Heart right ventricle (tissue), 16 donors: ENCODE data around the gene KIT. TPM values are rescaled to one million over a fixed set of nuclear protein-coding genes. Genes with fewer than 3 reads are reported as not detected.

Source experiments
- ATAC-seq, 8 donors: fragments of 200-7000 bp; cut with Tn5 transposase; one replicate each; pipeline ENCODE4 v1.9.1; 2020; ENCODE audit warnings: mild to moderate bottlenecking in 8 of 8, moderate library complexity in 8 of 8, moderate number of reproducible peaks in 1 of 8
- DNase-seq, 2 donors: peaks; one replicate each; pipeline ENCODE4 v3.0.0-alpha.2; 2020
- H3K27ac ChIP-seq, 10 donors: fragments of 200-600 bp; sonication (generic) in 2 of 10; one replicate each; pipeline versions ENCODE4 v1.5.0 to v1.8.0; 2020 to 2022; ENCODE audit warnings: mild to moderate bottlenecking in 3 of 10
- H3K27me3 ChIP-seq, 7 donors: fragments of 200-600 bp; one replicate each; pipeline ENCODE4 v1.8.0; 2021 to 2022; ENCODE audit warnings: mild to moderate bottlenecking in 2 of 7
- H3K36me3 ChIP-seq, 9 donors: fragments of 200-600 bp; sonication (generic) in 1 of 9; one replicate each; pipeline versions ENCODE4 v1.5.0 to v1.8.0; 2020 to 2022; ENCODE audit warnings: mild to moderate bottlenecking in 2 of 9
- H3K4me1 ChIP-seq, 9 donors: fragments of 200-600 bp; sonication (generic) in 1 of 9; one replicate each; pipeline versions ENCODE4 v1.5.0 to v1.8.0; 2020 to 2022; ENCODE audit warnings: mild to moderate bottlenecking in 4 of 9
- H3K4me3 ChIP-seq, 10 donors: fragments of 200-600 bp; sonication (generic) in 2 of 10; one replicate each; pipeline versions ENCODE4 v1.5.0 to v1.8.0; 2020 to 2022; ENCODE audit warnings: mild to moderate bottlenecking in 7 of 10, moderate library complexity in 2 of 10
- H3K9me3 ChIP-seq, 11 donors: fragments of 200-600 bp in 10 of 11; sonication (generic) in 2 of 11; one replicate each; pipeline versions ENCODE4 v1.5.0 to v1.8.0; 2013 to 2022; ENCODE audit warnings: mild to moderate bottlenecking in 2 of 11, control low read depth in 1 of 11, moderate library complexity in 1 of 11
- CTCF ChIP-seq, 9 donors: fragments of 200-600 bp; sonication (generic) in 2 of 9; IDR thresholded peaks; one replicate each; pipeline versions ENCODE4 v1.5.0 to v1.8.0; 2021 to 2022; ENCODE audit warnings: antibody characterized with exemption in 9 of 9, mild to moderate bottlenecking in 5 of 9, moderate library complexity in 1 of 9
- WGBS, 2 donors: extraction: QIAGEN DNeasy Blood & Tissue Kit; methylation state at CpG; one replicate each; pipeline ENCODE4 v1.1.7; 2013; ENCODE audit warnings: inconsistent platforms in 1 of 2; 5-methylcytosine and 5-hydroxymethylcytosine counted together
- intact Hi-C, 10 donors: fragments of 100-400 bp; cut with DNase I; formaldehyde crosslinking; loops; one replicate each; pipeline versions ENCODE4 v1.11.1 to v1.14.2; 2022
- polyA plus RNA-seq, 2 donors: library from polyadenylated mRNA; stranded (reverse); fragments of 200-250 nt; gene quantifications; one replicate each; pipeline ENCODE4 v1.2.3, GENCODE V29; 2013
- total RNA-seq, 10 donors: library from RNA; stranded (reverse); fragmentation: NEBNext Ultra II Directional in 3 of 10; extraction: Animal tissue kit (Norgen Biotek cat#: 25700) in 3 of 10; gene quantifications; one replicate each; pipeline versions ENCODE4 v1.2.1 to v1.2.4, GENCODE V29; 2021 to 2023
- donor health status: Arrhythmogenic right ventricular cardiomyopathy.
- donor health status: ischemic (EF 13 %, LVEDD 7.1; RV severe dilation, severe dysfunction).
- donor health status: healthy with polysubstance abuse.
- donor health status: DM: no; HTN: yes; CAD: no.
- donor health status: DM: no; HTN: no; CAD: no.
- donor health status: ischemic (EF 25% LVEDD 6.9; RV normal size, moderate dysfunction).
- donor health status: ischemic (EF 25% LVEDD 5.7; RV mildly dilated, moderate dysfunction).
- donor health status: healthy.
- donor health status: DM: yes; HTN: yes; CAD: no.
- donor health status: Ischemic cardiomyopathy.
- donor health status: ischemic (EF 35%, LVEDD 5.7; RV mildly dilated, moderate dysfunction).
- donor health status: nonischemic (EF 11% LVEDD 7.7; RV severe dilation, severe dysfunction).
- donor health status: DM: yes; HTN: yes; CAD: no.
- donor health status: PGD.
- donor health status: ischemic (EF 29% LVEDD 5.4; RV normal size, mild dysfunction).
- donor health status: nonischemic (EF 23%, LVEDD 6.1; RV moderate dilation, normal function).

The KIT gene
- total and polyA plus RNA-seq, 12 donors: 0.07 to 6.8 (median 2.1) TPM

GRCh38 chr4:54727346-54727745 lies 69.6 kb downstream of the KIT start:
- H3K4me3 ChIP-seq: no peak overlapping the region
- 91 to 98% methylated on average over 2 of the region's 2 CpGs for WGBS, 2 donors
- no peak for DNase-seq
- no peak for TF ChIP-seq CTCF (IDR thresholded peaks at IDR 0.05)
- peaks cover 0 to 4% (median 0%) of the 10 kb centered on the region in 9 donors for H3K36me3 ChIP-seq
- intact Hi-C loops: no loop called here
- no peak overlapping the region for H3K27ac ChIP-seq
- ATAC-seq: no peak
- H3K9me3 ChIP-seq: no peaks in the 10 kb centered on the region
- H3K27me3 ChIP-seq: no peaks in the 10 kb centered on the region
- H3K4me1 ChIP-seq: peaks cover 0 to 10% (median 0%) of the 10 kb centered on the region in 9 donors

DNA sequence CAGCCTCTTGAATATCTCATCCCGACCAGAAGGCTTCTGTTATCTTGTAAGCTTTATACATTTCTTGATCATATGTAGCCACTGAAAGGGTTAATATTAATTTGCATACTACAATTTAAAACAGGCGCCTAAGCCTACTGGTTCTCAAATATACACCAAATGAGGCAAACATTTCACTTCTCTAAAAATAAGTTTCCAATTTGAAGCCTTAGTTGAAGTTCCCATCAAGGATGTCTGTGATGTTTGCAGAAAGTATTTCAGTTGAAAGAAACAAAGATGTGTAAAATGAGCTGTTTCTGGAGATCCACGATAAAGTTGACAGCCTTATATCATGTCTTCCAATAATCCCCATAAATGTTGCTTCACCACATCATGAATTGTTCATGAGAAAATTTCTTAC lies 70.6 kb downstream of the KIT start:
- H3K9me3 ChIP-seq: no peaks in the 10 kb centered on the region
- H3K4me1 ChIP-seq: peaks cover 0 to 6% (median 0%) of the 10 kb centered on the region in 9 donors
- no peak for DNase-seq
- H3K27ac ChIP-seq: no peak overlapping the region
- TF ChIP-seq CTCF (IDR thresholded peaks at IDR 0.05): no peak
- H3K4me3 ChIP-seq: no peak overlapping the region
- intact Hi-C loops: no loop called here
- no peak for ATAC-seq
- H3K36me3 ChIP-seq: peaks cover 0 to 4% (median 0%) of the 10 kb centered on the region in 9 donors
- H3K27me3 ChIP-seq: no peaks in the 10 kb centered on the region
- 80 to 83% methylated on average over 3 of the region's 3 CpGs for WGBS, 2 donors

GRCh38 chr4:54729256-54729655 lies 71.5 kb downstream of the KIT start:
- peaks cover 0 to 4% (median 0%) of the 10 kb centered on the region in 9 donors for H3K36me3 ChIP-seq
- H3K4me1 ChIP-seq: no peaks in the 10 kb centered on the region
- no peaks in the 10 kb centered on the region for H3K9me3 ChIP-seq
- WGBS, 2 donors: 81 to 88% methylated on average over 1 of the region's 1 CpG
- DNase-seq (no peak), ATAC-seq (no peak)
- H3K27ac ChIP-seq: no peak overlapping the region
- intact Hi-C loops: no loop called here
- TF ChIP-seq CTCF (IDR thresholded peaks at IDR 0.05): no peak
- H3K27me3 ChIP-seq: no peaks in the 10 kb centered on the region
- no peak overlapping the region for H3K4me3 ChIP-seq

DNA sequence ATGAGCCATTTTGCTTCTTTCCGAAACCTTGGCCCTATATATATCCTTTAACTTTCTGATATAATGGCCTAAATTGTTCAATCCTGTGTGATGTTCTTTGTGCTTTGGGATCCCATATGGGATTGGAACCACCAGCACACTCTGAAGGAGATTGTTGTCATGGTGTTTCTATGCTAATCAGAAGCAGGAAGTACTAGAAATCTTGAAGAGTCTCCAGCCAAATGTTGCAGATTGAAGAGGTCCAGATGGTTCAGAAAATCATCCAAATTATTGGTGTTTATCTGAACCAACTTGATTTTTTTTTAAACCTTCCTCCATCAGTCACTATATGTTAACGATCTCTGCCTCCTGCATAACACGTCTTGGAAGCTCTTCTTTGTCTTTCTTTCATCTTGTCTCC lies 72.8 kb downstream of the KIT start:
- 69 to 76% methylated on average over 3 of the region's 3 CpGs for WGBS, 2 donors
- DNase-seq: no peak
- no peak overlapping the region for H3K27ac ChIP-seq
- ATAC-seq: peak in 1 of 8 donors; percentile 33
- H3K9me3 ChIP-seq: no peaks in the 10 kb centered on the region
- TF ChIP-seq CTCF (IDR thresholded peaks at IDR 0.05): no peak
- no peak overlapping the region for H3K4me3 ChIP-seq
- H3K27me3 ChIP-seq: no peaks in the 10 kb centered on the region
- intact Hi-C loops: no loop called here
- H3K36me3 ChIP-seq: peaks cover 0 to 4% (median 0%) of the 10 kb centered on the region in 9 donors
- H3K4me1 ChIP-seq: no peaks in the 10 kb centered on the region
